NCI-H2171 (cell line): Measurements from ENCODE around the gene ADRA1B.
A peak's percentile ranks its signal among the peaks of the same experiment; 100 is the strongest.
"Not testable (repeated sequence)": the region's sequence is repeated elsewhere in the genome, so short reads cannot be mapped to it uniquely, and the experiment has no call there.

ENCODE experiments used
- DNase-seq: peaks from one replicate; lab custom pipeline; 2025; lab: John Stamatoyannopoulos, UW

ADRA1B gene

DNA sequence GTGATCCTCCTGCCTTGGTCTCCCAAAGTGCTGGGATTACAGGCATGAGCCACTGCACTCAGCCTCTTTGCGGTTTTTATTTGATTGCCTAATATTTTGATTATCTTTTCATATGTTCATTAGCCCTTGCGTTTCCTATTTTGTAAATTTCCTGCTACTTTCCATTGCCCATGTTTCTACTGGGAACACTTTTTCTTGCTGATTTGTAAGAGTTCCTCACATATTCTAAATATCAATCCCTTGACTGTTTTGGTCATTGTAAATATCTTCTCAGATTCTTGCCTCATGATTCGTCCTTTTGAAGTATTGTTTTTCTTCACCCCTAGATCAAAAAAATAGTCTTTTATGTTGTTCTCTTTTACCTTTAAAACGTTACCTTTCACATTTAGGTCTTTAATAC lies 54.8 kb downstream of the ADRA1B start:
- no peak for DNase-seq

DNA sequence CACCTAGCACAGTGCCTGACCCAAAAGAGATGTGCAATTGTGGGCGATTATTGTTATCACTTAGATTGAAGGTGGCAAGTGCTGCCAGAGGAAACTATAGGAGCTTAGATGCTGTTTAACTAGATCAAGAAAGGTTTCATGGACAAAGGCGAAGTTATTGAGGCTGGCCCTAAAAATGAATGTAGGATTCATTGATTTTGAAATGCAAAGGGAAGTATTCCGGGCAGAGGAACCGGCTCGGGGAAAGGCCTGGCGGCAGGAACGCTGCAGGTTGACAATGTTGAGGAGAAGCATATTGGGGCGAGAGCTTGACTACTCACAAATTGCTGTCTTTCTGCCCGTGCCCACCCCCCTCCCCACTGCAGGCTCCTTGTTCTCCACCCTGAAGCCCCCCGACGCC lies 55.2 kb downstream of the ADRA1B start:
- no peak for DNase-seq

DNA sequence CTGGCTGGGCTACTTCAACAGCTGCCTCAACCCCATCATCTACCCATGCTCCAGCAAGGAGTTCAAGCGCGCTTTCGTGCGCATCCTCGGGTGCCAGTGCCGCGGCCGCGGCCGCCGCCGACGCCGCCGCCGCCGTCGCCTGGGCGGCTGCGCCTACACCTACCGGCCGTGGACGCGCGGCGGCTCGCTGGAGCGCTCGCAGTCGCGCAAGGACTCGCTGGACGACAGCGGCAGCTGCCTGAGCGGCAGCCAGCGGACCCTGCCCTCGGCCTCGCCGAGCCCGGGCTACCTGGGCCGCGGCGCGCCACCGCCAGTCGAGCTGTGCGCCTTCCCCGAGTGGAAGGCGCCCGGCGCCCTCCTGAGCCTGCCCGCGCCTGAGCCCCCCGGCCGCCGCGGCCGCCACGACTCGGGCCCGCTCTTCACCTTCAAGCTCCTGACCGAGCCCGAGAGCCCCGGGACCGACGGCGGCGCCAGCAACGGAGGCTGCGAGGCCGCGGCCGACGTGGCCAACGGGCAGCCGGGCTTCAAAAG lies 55.7 kb downstream of the ADRA1B start:
- DNase-seq: no peak

DNA sequence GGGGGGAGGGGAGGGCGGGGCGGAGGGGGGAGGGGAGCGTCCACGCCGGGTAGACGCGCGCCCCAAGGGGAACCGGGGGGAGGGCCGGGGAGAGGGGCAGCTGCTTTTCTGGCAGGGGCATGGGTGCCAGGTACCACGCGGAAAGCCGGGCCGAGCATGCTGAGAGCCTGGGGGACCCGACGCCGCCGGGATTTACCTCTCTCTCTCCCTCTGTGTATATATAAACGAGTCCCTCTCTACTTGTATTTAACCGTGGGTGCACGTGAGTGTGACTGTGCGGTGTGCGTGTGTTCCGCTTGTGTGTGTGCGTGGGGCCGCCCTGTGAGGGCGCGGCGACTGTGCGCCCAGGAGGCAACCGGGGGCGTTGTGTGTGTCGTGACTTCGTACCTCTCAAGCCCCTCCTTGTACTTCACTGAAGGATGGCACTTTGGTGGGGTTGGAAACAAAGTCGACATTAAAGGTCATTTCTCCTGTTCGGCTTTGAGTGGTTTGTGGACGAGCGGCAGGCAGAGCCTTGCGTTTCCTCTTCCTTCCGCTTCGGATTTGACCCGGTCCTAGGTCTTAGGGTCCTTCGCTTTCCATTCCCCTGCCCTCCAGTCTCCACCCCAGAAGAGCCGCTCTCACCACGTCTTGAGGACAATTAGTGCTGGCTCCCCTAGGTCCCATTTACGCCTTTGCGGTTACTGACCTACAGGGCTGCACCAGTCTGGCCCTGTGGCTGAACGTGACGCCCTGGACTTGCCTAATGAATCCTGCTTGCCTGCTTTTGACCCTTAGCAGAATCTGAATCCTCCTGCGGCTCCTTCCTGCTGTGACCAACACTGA lies 56.5 kb downstream of the ADRA1B start:
- no peak for DNase-seq

DNA sequence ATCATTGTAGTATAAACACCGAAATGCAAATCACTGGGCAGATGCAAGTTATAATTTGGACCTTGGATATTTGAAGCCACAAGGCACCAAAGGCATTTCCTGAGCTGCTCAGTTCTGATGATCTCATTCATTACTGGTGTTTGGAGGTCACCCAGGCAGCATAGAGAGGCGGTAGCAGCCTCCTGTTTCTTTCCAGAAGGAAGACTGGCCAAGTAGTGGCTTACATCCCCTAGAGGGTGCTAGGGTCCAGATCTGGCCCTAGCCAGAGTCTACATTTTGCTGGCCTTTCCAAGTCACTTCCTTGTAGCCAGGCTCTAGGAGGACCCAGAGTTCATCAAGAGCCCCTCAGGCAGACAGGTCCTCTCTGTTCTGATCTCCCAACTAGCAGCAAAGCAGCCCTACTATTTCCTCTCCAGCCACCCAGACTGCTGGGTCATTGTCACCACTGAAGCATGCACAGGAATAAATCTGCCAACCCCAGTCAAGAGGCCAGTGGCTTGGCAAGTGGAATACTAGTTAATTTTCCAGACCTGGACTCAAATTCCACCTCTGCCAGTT lies 59.3 kb downstream of the ADRA1B start:
- DNase-seq: no peak

DNA sequence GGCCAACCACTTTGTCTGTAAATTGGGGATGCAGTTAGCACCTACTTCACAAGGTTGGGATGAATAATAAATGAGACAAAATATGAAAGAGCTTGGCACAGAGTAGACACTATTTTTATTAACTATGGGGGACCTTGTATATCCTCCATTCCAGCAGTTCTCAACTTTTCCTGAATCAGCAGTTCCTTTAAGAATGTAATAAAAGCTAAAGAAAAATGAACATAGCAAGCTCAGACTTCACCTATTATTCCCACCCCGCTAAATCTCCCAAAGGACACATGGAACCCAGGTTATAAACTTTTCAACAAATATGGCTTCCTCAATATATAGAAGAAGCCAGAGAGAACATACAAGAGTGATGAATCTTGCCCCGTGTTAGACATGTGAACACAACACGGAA lies 60.6 kb downstream of the ADRA1B start:
- no peak for DNase-seq

DNA sequence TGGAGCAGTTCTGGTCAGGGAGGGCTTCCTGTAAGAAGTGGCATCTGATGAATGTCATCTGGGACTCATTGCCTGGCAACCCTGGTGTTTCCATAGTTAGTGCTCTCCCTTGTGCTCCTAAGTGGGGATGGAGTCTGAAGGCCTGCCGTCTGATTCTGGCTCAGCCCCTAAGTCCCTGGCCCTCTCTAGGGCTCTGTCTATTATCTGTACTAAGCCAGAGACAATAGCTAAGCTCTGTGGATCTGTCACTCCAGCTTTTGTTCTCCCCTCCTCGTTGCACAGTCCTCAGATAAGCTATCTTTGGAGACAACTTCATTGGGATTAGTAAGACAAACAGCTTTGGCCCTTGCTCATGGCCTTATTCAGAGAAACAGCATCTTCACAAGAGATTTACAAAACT lies 62.1 kb downstream of the ADRA1B start:
- no peak for DNase-seq

DNA sequence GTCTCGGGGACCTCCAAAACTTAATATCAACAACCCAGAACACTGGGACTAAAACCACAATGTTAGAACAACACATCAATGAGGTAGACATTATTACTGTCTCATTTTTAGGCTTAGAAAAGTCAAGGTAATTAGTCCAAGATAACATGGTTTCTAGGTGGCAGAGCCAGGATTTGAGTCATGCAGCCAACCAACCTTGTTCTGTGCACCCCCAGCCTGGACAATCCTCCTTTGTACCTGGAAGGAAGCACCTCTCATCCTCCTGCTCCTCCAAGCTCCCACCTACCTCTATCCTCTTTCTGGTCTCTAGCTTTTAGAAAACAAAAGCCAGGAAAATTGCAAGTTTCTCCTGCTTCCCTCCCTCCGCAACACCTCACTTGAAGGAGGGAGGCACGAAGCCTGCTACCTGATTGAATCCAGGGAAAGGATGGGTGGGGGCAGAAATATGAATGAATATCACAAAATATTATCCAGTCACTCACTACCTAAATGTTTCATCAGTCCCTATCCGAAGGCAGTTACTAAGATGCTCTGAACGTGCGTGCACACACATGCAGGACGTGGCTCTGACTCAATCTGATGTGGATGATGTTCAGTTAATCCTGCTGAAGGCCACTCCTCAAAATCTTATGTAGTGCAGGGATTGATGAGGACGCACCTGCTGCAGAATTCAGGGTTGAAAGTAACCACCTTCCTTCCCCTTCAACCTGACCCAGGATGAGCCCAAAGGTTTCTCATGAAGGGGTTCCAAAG lies 66.3 kb downstream of the ADRA1B start:
- no peak for DNase-seq

DNA sequence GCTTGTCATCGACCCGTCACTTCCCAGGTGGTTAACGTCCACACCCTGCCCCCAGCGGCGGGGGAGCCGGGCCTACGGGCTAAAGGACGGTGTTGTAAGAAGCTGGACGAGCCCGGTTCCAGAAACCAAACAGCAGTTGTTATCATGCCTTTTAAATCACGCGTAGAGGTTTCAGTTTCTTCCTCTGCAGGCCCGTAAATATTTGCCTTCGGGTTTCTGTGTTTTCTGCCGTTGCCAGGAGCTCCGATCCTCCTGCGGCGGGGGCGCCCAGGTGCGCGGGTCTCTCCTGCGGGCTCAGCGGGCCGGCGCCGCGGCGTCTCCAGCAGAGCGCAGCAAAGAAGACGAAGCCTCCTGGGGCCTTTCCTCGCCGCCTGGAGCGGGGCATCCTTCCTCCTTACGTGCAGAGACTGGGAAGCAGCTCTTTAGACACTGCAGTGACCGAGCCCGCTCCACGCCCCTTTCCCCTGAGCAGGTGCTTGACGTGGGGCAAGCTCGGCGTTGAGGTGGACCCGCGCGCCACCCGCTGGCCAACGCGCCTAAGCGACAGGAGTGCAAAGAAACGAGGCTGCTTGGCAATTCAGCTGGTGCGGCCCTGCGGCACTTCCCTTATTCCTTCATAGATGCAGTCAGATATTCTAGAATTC lies 70.9 kb downstream of the ADRA1B start:
- DNase-seq: peak; percentile 42

DNA sequence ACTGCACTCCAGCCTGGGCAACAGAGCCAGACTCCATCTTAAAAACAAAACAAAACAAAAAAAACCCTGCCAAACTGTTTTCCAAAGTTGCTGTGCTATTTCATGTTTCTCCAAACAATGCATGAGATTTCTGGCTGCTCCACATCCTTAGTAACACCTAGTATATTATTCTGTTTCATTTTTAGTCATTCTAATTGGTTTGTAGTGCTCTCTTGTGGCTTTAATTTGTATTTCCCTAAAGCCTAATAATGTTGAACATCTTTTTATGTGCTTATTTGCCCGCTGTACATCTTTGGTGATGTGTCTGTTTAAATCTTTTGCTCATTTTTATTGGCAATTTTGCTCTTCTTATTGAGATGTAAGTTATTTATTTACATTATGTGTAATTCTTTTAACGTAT lies 74.2 kb downstream of the ADRA1B start:
- DNase-seq: no peak

DNA sequence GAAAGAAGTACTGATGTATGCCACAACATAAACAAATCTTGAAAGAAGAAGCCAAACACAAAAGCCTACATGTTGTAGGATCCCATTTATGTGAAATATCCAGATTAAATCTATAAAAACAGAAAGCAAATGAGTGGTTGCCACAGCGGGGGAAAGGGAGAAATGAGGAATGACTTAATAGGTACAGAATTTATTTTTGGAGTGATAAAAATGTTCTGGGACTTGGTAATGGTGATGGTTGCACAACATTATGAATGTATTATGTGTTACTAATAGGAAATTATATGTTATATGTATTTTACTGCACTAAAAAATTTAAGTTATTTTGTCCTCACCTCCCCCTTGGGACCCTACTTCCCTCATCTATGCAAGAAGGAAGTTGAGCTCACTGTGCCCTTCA lies 76.3 kb downstream of the ADRA1B start:
- DNase-seq: no peak

DNA sequence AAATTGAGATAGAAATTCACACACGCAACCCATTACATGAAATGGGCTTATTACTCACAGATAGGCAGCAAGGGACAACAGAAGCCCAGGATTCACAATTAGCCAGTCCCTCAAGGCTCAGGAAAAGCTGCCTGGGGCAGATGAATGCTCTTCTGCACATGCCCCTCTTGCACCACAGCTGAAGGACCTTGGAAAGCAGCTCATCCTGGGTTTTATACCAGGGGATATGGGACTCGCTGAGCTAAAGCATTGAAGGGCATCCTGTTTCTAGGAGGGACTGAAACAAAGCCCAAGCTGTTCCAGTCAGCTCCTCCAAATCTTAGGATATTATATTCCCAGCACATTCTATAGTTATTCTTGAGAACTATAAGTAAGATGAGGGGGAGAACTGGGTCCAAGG lies 76.9 kb downstream of the ADRA1B start:
- no peak for DNase-seq

DNA sequence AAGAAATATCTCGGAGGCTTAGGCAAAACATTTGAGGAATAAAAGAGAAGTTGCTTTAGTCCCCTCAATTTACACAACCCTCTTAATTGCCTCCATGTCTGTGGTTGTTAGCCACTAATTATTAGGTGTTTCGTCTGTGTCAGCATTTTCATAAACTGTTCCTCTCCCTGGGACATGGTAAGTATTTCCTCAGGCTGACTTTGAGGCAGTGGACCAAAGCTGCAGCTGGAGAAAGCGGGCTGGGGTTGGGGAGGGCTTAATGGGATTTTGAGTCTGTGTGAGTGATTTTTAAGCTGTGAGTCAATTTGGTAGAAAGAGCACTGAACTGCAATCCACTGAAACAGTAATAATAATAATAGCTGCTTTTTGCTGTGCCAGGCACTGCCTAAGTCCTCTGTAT lies 79.6 kb downstream of the ADRA1B start:
- no peak for DNase-seq

DNA sequence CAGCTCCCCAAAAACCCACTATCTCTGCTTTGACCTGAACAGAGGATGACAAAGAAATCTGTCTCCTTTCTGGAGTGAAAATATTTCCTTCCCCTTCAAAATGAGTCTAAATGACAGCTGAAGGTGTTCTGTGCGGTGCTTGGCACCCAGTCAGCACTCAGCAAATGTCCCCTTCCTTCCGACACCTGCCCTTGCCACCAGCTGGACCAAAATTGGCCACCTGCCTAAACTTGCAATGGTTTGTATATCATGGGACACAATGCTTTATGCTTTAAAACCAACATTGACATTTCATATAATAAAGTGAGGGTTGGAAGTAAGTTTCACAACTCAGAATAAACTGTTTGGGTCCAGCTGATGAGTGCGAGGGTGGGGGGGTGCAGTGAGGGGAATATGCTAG lies 85.2 kb downstream of the ADRA1B start:
- DNase-seq: no peak

DNA sequence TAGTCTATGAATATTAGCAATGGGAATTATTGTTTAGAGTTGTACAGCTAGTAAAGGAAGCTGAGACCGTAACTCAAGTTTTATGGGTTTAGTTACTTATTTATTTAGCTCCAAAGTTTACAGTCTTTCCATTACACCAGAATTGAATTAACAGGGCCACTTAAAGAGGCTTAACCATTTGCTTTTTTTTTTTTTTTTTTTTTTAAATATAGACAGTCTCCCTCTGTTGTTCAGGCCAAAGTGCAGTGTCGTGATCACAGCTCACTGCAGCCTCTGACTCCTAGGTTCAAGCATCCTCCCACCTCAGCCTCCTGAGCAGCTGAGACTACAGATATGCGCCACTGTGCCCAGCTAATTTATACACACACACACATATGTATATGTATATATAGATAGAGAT lies 91.2 kb downstream of the ADRA1B start:
- no peak for DNase-seq

DNA sequence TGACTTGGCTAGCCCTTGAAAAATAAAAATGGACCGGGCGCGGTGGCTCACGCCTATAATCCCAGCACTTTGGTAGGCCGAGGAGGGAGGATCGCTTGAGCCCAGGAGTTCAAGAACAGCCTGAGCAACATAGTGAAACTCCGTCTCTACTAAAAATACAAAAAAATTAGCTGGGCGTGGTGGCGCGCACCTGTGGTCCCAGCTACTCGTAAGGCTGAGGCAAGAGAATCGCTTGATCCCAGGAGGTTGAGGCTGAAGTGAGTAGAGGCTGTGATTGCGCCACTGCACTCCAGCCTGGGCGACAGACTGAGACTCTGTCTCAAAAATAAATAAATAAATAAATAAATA lies 92.2 kb downstream of the ADRA1B start:
- DNase-seq: not testable (repeated sequence)

DNA sequence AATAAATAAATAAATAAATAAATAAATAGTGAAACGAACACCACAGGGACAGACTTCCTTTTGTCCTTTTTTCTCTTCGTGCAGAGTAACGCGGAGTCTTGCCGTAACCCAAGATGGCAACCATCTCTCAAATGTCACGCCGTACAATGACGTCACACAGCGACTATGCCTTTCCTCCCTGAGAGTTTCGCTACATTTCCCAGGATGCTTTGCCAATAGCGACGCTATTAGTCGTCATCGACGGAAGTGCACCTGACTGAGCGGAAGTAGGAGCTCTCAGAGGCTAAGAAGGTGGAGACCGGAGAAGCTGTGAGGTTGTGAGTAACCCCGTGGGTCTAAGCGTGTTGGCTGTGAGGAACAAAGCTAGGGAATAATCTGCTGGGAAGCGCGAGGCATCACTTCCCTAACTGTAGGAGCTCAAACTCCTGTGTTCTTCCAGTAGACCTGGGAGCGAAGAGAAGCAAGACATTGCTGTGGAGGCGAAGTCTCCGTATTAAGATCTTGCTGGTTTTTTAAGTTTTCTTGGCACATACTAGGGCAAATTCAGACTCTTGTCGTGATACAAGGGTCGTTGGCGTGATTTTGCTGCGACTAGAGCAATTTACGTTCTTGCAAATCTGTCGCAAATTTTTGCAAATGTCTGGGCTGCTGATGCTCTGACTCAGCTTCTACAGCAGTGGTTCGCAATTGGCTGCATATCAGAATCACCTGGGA lies 92.8 kb downstream of the ADRA1B start, which contains the start of gene TTC1:
Gene TTC1, plus strand, starts transcription at position 263 of the 714 bp plus-strand sequence. CDS start 1,390 bp downstream, outside the sequence.
- peak; percentile 89 for DNase-seq

DNA sequence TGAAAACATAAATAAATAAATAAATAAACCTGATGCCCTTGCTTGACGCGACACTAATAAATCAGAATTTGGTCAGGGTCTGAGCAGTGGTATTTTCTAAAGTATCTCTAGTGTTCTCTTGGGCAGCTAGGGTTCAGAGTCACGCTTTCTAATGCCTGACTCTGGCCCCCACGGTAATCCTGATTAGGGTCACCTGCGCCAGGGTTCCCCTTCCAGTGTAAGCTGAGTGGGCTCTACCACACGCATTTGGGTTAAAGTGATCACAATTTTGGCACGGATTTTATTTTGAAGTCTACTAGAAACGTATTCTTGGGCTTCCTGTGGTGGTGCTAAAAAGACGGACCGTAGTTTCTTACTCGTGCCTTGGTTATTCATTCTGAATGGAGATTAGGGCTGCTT lies 93.3 kb downstream of the ADRA1B start:
- DNase-seq: no peak

DNA sequence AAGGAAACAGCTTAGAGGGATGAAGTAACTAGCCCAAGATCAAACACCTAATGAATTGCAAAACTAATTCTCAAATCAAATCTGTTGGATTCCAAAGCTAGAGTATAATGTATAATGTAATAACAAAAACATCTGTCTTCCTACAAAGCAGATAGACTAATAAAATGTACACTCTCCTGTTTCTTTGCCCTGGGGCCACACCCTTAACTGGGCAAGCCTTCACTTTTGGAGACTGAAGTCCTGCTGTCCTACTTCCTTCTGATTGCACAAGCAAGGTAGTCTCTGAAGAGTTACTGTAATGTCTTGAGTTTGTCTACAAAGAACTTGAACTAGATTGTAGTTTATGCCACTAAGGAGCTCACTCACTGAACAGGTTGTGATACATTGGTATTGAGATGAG lies 95.2 kb downstream of the ADRA1B start:
- no peak for DNase-seq

DNA sequence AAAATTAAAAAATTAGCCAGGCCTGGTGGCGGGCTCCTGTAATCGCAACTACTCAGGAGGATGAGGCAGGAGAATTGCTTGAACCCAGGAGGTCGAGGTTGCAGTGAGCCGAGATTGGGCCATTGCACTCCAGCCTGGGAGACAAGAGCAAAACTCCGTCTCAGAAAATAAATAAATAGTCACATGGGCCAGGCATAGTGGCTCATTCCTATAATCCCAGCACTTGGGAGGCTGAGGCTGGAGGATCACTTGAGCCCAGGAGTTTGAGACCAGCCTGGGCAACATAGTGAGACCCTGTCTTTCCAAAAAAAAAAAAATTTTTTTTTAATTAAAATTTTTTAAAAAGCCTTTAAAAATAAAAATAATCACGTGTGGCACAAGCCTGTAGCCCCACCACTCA lies 97.9 kb downstream of the ADRA1B start:
- not testable (repeated sequence) for DNase-seq

DNA sequence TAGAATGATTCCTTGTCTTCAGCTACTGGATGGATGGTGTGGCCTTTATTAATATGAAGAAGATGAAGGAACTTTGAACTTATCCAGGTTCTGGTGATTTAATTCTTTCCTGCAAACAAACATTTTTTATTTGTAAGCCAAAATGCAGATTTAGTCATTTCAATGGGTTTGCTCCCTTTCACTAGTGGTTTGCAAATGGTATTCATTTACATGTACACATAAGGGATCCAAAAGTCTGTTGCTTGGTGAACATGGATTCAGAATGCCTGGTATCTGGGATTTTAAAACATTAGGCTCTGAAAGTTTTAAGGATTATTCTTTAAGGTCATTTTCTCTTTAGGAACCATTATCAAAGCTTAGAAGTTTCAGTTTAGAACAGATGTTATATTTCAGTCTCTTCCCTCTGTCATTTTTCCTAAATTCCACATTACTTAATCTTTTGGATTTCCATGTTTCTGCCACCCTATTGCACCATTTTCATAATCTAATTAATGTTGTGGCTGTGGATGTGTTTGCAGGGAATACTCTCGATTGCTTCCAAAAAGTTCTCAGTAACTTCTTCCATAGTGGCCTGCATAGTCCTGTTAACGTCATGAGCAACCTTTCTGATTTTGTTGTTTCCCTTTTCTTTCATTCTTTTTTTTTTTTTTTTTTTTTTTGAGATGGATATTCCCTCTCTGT lies 102.8 kb downstream of the ADRA1B start:
- DNase-seq: no peak
